Panc1 (cell line): Measurements from ENCODE around the gene ICAM2. TPM values are rescaled to one million over a fixed set of nuclear protein-coding genes. Genes with fewer than 3 reads are reported as not detected.

Experiments used
- ATAC-seq: fragments of 200-7000 bp; cut with Tn5 transposase; 2 replicates; pipeline ENCODE4 v1.9.1; 2020; ENCODE audit warnings: mild to moderate bottlenecking, moderate library complexity
- BruUV-seq: library from RNA; stranded (reverse); fragments of 400-500 nt; replicated peaks from 2 replicates; lab custom pipeline; 2021; lab: Mats Ljungman, UMichigan
- CTCF ChIA-PET: fragments of 300-600 bp; sonication (Branson Sonifier 250); formaldehyde crosslinking; loops from one replicate; lab custom pipeline; 2022; ENCODE audit warnings: antibody characterized with exemption; lab: Charles Lee
- POLR2A ChIA-PET: fragments of 300-600 bp; sonication (Branson Sonifier 250); formaldehyde crosslinking; loops from one replicate; lab custom pipeline; 2022; ENCODE audit warnings: antibody characterized with exemption; lab: Charles Lee
- DNase-seq: peaks from one replicate; pipeline ENCODE4 v3.0.0-alpha.2; 2010; ENCODE audit warnings: low read depth, low spot score
- H3K27ac ChIP-seq: 2 replicates; pipeline ENCODE4 v1.5.1; 2011; ENCODE audit warnings: mild to moderate bottlenecking, low read length, inconsistent platforms
- H3K27me3 ChIP-seq: fragments of 200-500 bp; sonication (Bioruptor generic); 2 replicates; pipeline ENCODE4 v1.6.0; 2014; ENCODE audit warnings: low read length, inconsistent platforms; ENCODE audit not compliant: control insufficient read depth, insufficient read depth
- H3K36me3 ChIP-seq: fragments of 200-500 bp; sonication (Bioruptor generic); 2 replicates; pipeline ENCODE4 v1.5.1; 2014; ENCODE audit warnings: inconsistent platforms, mild to moderate bottlenecking, low read length, moderate library complexity; ENCODE audit not compliant: control insufficient read depth, insufficient read depth
- H3K4me1 ChIP-seq: 2 replicates; pipeline ENCODE4 v1.5.1; 2011; ENCODE audit warnings: inconsistent platforms, mild to moderate bottlenecking, low read length, moderate library complexity; ENCODE audit not compliant: control insufficient read depth, insufficient read depth
- H3K4me3 ChIP-seq, 2 experiments: 2 replicates each; pipeline ENCODE4 v1.5.1; 2011 to 2012; ENCODE audit warnings: low read depth in 2 of 2, low read length in 2 of 2, mild to moderate bottlenecking in 2 of 2, inconsistent platforms in 1 of 2, moderate library complexity in 1 of 2
- H3K9me3 ChIP-seq: fragments of 200-500 bp; sonication (Bioruptor generic); 2 replicates; pipeline ENCODE4 v1.5.1; 2014; ENCODE audit warnings: low read depth, mild to moderate bottlenecking, inconsistent platforms, low read length, moderate library complexity; ENCODE audit not compliant: control insufficient read depth, insufficient read depth
- POLR2AphosphoS5 ChIP-seq: IDR thresholded peaks from 2 replicates; pipeline ENCODE4 v1.6.1; 2012; ENCODE audit warnings: mild to moderate bottlenecking, low read depth, low read length, moderate library complexity
- SIN3A ChIP-seq: IDR thresholded peaks from 2 replicates; pipeline ENCODE4 v1.6.1; 2012; ENCODE audit warnings: low read depth, mild to moderate bottlenecking, low read length, moderate library complexity, borderline replicate concordance; ENCODE audit not compliant: insufficient read depth
- TCF7L2 ChIP-seq: IDR thresholded peaks from 2 replicates; pipeline ENCODE4 v1.6.1; 2011; ENCODE audit warnings: mild to moderate bottlenecking, low read depth, low read length, inconsistent platforms
- in situ Hi-C: cut with HindIII; loops from 2 replicates; pipeline ENCODE4 v1.10.0; 2016; ENCODE audit warnings: low sequenced_read_pairs, low pct_unique_long_range_greater_than_20kb
- intact Hi-C: fragments of 100-400 bp; cut with micrococcal nuclease; formaldehyde crosslinking; loops from one replicate; pipeline ENCODE4 v1.10.0; 2022; ENCODE audit not compliant: unreplicated experiment
- total RNA-seq: library from RNA; stranded (reverse); gene quantifications from one replicate; pipeline ENCODE4 v1.2.1, GENCODE V29; 2021; ENCODE audit not compliant: unreplicated experiment
- TF ChIP-seq, protein P1 (sequence below): fragments of 450-650 bp; IDR thresholded peaks from 2 replicates; pipeline ENCODE4 v1.5.1; 2017; ENCODE audit warnings: mild to moderate bottlenecking
- TF ChIP-seq, protein P2 (sequence below), 2 experiments: IDR thresholded peaks; 2 replicates each; pipeline ENCODE4 v1.6.1; 2011 to 2012; ENCODE audit warnings: low read depth in 2 of 2, control low read depth in 1 of 2, low read length in 1 of 2, mild to moderate bottlenecking in 1 of 2, moderate library complexity in 1 of 2; ENCODE audit not compliant: insufficient read depth in 1 of 2

ICAM2 gene
- total RNA-seq, 1 experiment from 2014 or later: 0.33 TPM

DNA sequence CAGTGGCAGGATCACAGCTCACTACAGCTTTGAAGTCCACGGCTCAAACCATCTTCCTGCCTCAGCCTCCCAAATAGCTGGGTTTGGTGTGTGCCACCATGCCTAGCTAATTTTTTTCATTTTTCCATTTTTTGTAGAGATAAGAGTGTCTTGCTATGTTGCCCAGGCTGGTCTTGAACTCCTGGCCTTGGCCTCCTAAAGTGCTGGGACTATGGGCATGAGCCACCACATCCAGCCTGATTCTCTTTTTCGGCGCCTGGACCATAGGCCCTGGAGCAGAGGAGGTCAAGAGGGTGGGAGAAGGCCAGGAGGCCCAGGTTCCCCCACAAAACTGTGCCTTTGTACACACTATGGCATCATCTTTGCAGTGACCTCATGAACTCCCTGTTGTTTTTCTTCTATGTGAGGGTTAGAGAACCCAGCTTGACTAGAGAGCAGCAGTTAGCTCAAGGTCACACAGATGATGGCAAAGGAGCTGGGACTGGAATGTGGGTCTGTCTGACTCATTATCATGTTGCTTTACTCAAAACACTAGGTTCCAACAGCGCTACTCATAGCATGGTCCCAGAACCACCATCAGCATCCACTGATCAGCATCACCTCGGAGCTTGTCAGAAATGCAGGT is 64.0 kb downstream of the ICAM2 start:
- Histone ChIP-seq H3K36me3 (no peaks in the 10 kb centered on the region), H3K27me3 (no peaks in the 10 kb centered on the region), H3K4me1 (no peaks in the 10 kb centered on the region), H3K9me3 (no peaks in the 10 kb centered on the region), H3K27ac (no peak overlapping the region), H3K4me3 (no peak overlapping the region)
- no peak for ATAC-seq
- ChIA-PET POLR2A (no interaction called here), CTCF (interaction anchor here (0.6 to 1.0 kb wide), 2 partner anchors 10 to 34 kb away, joined by 3 to 8 read pairs; no protein-coding TSS in a partner anchor)
- intact Hi-C loops (no loop called here), in situ Hi-C loops (no loop called here)
- TF ChIP-seq POLR2AphosphoS5 (no peak), SIN3A (no peak), TCF7L2 (no peak)
- TF ChIP-seq, protein P1, sequence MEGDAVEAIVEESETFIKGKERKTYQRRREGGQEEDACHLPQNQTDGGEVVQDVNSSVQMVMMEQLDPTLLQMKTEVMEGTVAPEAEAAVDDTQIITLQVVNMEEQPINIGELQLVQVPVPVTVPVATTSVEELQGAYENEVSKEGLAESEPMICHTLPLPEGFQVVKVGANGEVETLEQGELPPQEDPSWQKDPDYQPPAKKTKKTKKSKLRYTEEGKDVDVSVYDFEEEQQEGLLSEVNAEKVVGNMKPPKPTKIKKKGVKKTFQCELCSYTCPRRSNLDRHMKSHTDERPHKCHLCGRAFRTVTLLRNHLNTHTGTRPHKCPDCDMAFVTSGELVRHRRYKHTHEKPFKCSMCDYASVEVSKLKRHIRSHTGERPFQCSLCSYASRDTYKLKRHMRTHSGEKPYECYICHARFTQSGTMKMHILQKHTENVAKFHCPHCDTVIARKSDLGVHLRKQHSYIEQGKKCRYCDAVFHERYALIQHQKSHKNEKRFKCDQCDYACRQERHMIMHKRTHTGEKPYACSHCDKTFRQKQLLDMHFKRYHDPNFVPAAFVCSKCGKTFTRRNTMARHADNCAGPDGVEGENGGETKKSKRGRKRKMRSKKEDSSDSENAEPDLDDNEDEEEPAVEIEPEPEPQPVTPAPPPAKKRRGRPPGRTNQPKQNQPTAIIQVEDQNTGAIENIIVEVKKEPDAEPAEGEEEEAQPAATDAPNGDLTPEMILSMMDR: no peak
- TF ChIP-seq, protein P2, sequence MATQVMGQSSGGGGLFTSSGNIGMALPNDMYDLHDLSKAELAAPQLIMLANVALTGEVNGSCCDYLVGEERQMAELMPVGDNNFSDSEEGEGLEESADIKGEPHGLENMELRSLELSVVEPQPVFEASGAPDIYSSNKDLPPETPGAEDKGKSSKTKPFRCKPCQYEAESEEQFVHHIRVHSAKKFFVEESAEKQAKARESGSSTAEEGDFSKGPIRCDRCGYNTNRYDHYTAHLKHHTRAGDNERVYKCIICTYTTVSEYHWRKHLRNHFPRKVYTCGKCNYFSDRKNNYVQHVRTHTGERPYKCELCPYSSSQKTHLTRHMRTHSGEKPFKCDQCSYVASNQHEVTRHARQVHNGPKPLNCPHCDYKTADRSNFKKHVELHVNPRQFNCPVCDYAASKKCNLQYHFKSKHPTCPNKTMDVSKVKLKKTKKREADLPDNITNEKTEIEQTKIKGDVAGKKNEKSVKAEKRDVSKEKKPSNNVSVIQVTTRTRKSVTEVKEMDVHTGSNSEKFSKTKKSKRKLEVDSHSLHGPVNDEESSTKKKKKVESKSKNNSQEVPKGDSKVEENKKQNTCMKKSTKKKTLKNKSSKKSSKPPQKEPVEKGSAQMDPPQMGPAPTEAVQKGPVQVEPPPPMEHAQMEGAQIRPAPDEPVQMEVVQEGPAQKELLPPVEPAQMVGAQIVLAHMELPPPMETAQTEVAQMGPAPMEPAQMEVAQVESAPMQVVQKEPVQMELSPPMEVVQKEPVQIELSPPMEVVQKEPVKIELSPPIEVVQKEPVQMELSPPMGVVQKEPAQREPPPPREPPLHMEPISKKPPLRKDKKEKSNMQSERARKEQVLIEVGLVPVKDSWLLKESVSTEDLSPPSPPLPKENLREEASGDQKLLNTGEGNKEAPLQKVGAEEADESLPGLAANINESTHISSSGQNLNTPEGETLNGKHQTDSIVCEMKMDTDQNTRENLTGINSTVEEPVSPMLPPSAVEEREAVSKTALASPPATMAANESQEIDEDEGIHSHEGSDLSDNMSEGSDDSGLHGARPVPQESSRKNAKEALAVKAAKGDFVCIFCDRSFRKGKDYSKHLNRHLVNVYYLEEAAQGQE (IDR thresholded peaks at IDR 0.05; ENCODE audit: insufficient read depth in 1 of 2, low read depth in 2 of 2, low read length in 1 of 2): no peak
- DNase-seq: no peak
- BruUV-seq: no TSS peak

DNA sequence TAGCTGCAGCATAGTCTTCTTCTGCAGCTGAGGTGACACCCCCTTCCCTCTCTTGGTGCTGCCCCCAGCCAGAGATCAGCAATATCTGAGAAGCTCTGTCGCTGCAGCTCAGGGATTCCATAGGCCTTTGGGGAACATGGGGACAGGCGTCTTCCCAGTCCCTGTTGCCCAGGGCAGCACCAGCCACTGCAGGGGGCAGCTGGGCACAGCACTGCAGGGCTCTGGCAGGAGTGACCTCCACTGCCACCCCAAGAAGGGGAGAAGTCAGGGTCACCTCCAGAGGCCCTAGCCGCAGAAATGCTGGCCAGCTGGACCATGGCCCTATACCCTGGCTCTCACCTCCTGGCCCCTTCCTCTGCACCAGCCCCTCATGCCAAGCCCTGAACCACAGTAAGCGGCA is 64.6 kb downstream of the ICAM2 start:
- no peaks in the 10 kb centered on the region for H3K36me3 ChIP-seq
- no peak for ATAC-seq
- no TSS peak for BruUV-seq
- ChIA-PET CTCF (no interaction called here), POLR2A (no interaction called here)
- H3K4me3 ChIP-seq: no peak overlapping the region
- intact Hi-C loops (no loop called here), in situ Hi-C loops (no loop called here)
- no peaks in the 10 kb centered on the region for H3K9me3 ChIP-seq
- no peak for TF ChIP-seq POLR2AphosphoS5
- TF ChIP-seq, protein P1: no peak
- TF ChIP-seq, protein P2 (IDR thresholded peaks at IDR 0.05; ENCODE audit: insufficient read depth in 1 of 2, low read depth in 2 of 2, low read length in 1 of 2): no peak
- no peak for TF ChIP-seq SIN3A
- TF ChIP-seq TCF7L2: no peak
- H3K27me3 ChIP-seq: no peaks in the 10 kb centered on the region
- DNase-seq: no peak
- H3K27ac ChIP-seq: no peak overlapping the region
- H3K4me1 ChIP-seq: no peaks in the 10 kb centered on the region
